MM.1S (cell line): ENCODE data around the gene EXOC6.

Experiments
- DNase-seq: peaks from one replicate; pipeline ENCODE4 v3.0.0-alpha.2; 2015
- H2AFZ ChIP-seq: fragments of 300-600 bp; sonication (generic); 2 replicates; pipeline ENCODE4 v1.6.0; 2016; ENCODE audit warnings: antibody characterized with exemption, low read length
- H3F3A ChIP-seq: fragments of 300-600 bp; sonication (generic); 2 replicates; pipeline ENCODE4 v1.6.1; 2016; ENCODE audit warnings: mild to moderate bottlenecking, antibody characterized with exemption, low read length, moderate library complexity, mixed read lengths; ENCODE audit not compliant: insufficient read depth
- H3K27ac ChIP-seq: fragments of 300-600 bp; sonication (generic); 2 replicates; pipeline ENCODE4 v1.5.1; 2016; ENCODE audit warnings: mild to moderate bottlenecking, low read length
- H3K27me3 ChIP-seq: fragments of 300-600 bp; sonication (generic); replicated peaks from 2 replicates; pipeline ENCODE4 v1.6.0; 2016; ENCODE audit warnings: low read length; ENCODE audit not compliant: insufficient read depth
- H3K36me3 ChIP-seq: fragments of 300-600 bp; sonication (generic); replicated peaks from 2 replicates; pipeline ENCODE4 v1.6.1; 2016; ENCODE audit warnings: mild to moderate bottlenecking, low read length, mixed read lengths; ENCODE audit not compliant: insufficient read depth
- H3K4me1 ChIP-seq: fragments of 300-600 bp; sonication (generic); 2 replicates; pipeline ENCODE4 v1.6.1; 2016; ENCODE audit warnings: low read length, mixed read lengths
- H3K4me2 ChIP-seq: fragments of 300-600 bp; sonication (generic); 2 replicates; pipeline ENCODE4 v1.6.0; 2016; ENCODE audit warnings: low read depth, low read length
- H3K4me3 ChIP-seq: fragments of 300-600 bp; sonication (generic); 2 replicates; pipeline ENCODE4 v1.5.1; 2016; ENCODE audit warnings: low read length, mixed read lengths
- H3K79me2 ChIP-seq: fragments of 300-600 bp; sonication (generic); 2 replicates; pipeline ENCODE4 v1.6.1; 2016; ENCODE audit warnings: mixed run types, low read length, mixed read lengths
- H3K9ac ChIP-seq: fragments of 300-600 bp; sonication (generic); 2 replicates; pipeline ENCODE4 v1.6.1; 2016; ENCODE audit warnings: low read length, mixed read lengths
- H3K9me2 ChIP-seq: fragments of 300-600 bp; sonication (generic); replicated peaks from 2 replicates; pipeline ENCODE4 v1.6.1; 2016; ENCODE audit warnings: mild to moderate bottlenecking, low read length, mixed read lengths; ENCODE audit not compliant: insufficient read depth
- H3K9me3 ChIP-seq: fragments of 300-600 bp; sonication (generic); replicated peaks from 2 replicates; pipeline ENCODE4 v1.6.1; 2016; ENCODE audit warnings: mild to moderate bottlenecking, low read length, mixed read lengths; ENCODE audit not compliant: insufficient read depth
- H4K20me1 ChIP-seq: fragments of 300-600 bp; sonication (generic); 2 replicates; pipeline ENCODE4 v1.6.1; 2016; ENCODE audit warnings: mild to moderate bottlenecking, low read length, moderate library complexity, mixed read lengths; ENCODE audit not compliant: insufficient read depth
- EZH2 ChIP-seq: fragments of 300-600 bp; sonication (generic); optimal IDR thresholded peaks from 2 replicates; pipeline ENCODE3; 2017; ENCODE audit warnings: low read depth, mild to moderate bottlenecking, antibody characterized with exemption, low read length, mixed read lengths
- EZH2phosphoT487 ChIP-seq: fragments of 300-600 bp; sonication (generic); IDR thresholded peaks from 2 replicates; pipeline ENCODE4 v1.6.1; 2018; ENCODE audit warnings: antibody characterized with exemption, low read length
- TF ChIP-seq, protein P1 (sequence below): fragments of 300-600 bp; sonication (generic); IDR thresholded peaks from 2 replicates; pipeline ENCODE4 v1.5.1; 2016; ENCODE audit warnings: antibody characterized with exemption, low read length, mixed read lengths

The EXOC6 gene

DNA sequence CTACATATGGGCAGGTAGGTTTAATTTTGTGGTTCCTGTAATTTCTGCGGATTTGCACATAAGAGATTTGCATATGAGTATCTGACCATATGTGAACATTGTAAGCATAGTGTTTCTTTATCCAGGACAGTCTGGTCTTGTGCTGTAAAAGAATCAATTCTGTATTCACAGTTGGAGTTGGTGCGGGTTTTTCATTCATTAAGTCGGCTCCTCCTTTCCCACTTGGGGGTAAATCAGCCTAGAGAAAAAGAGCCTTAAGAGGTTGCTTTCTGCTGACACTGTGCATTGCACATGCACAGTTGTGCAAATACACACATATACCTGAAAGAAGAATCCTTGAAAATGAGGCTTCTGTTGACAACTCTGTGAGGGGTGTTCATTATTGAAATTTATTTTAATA lies 206.2 kb downstream of the EXOC6 start:
- DNase-seq = no peak
- Histone ChIP-seq H4K20me1 (no peaks in the 10 kb centered on the region), H3F3A (no peaks in the 10 kb centered on the region), H3K9me3 (no peaks in the 10 kb centered on the region), H3K4me3 (no peak overlapping the region), H3K4me1 (no peaks in the 10 kb centered on the region), H3K4me2 (no peak overlapping the region), H3K36me3 (no peaks in the 10 kb centered on the region), H3K9ac (no peak overlapping the region), H3K9me2 (no peaks in the 10 kb centered on the region), H2AFZ (no peak overlapping the region), H3K79me2 (no peaks in the 10 kb centered on the region), H3K27me3 (no peaks in the 10 kb centered on the region), H3K27ac (no peak overlapping the region)
- TF ChIP-seq, protein P1, sequence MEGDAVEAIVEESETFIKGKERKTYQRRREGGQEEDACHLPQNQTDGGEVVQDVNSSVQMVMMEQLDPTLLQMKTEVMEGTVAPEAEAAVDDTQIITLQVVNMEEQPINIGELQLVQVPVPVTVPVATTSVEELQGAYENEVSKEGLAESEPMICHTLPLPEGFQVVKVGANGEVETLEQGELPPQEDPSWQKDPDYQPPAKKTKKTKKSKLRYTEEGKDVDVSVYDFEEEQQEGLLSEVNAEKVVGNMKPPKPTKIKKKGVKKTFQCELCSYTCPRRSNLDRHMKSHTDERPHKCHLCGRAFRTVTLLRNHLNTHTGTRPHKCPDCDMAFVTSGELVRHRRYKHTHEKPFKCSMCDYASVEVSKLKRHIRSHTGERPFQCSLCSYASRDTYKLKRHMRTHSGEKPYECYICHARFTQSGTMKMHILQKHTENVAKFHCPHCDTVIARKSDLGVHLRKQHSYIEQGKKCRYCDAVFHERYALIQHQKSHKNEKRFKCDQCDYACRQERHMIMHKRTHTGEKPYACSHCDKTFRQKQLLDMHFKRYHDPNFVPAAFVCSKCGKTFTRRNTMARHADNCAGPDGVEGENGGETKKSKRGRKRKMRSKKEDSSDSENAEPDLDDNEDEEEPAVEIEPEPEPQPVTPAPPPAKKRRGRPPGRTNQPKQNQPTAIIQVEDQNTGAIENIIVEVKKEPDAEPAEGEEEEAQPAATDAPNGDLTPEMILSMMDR = no peak
- TF ChIP-seq EZH2 (no peak), EZH2phosphoT487 (no peak)

DNA sequence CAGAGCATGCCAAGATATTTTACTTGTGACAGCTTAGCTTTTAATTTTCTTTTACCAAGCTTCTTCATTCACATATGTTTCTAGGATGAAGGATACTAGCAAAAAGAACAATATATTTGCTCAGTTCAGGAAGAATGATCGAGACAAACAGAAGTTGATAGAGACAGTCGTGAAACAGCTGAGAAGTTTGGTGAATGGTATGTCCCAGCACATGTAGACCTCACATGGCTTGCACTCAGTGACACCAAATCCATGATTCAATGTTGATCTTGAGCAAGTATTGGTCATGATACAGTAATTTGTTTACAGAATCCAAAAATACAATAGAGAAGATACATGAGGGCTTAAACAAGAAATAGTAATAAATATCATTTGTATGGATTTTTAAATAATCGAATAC lies 209.8 kb downstream of the EXOC6 start:
- no peak overlapping the region for H3K4me2 ChIP-seq
- H3K9me2 ChIP-seq = no peaks in the 10 kb centered on the region
- no peak overlapping the region for H2AFZ ChIP-seq
- H3K27ac ChIP-seq = no peak overlapping the region
- no peaks in the 10 kb centered on the region for H3K9me3 ChIP-seq
- H3K36me3 ChIP-seq = no peaks in the 10 kb centered on the region
- TF ChIP-seq EZH2 (no peak), EZH2phosphoT487 (no peak)
- TF ChIP-seq, protein P1 = no peak
- H3K27me3 ChIP-seq = peaks cover 2% of the 10 kb centered on the region
- H3K4me3 ChIP-seq = no peak overlapping the region
- no peak overlapping the region for H3K9ac ChIP-seq
- H4K20me1 ChIP-seq = no peaks in the 10 kb centered on the region
- H3K79me2 ChIP-seq = no peaks in the 10 kb centered on the region
- no peak for DNase-seq
- H3F3A ChIP-seq = no peaks in the 10 kb centered on the region
- H3K4me1 ChIP-seq = 0 out of 2 replicates have a peak, but pooled peaks cover 3% of the 10 kb centered on the region

DNA sequence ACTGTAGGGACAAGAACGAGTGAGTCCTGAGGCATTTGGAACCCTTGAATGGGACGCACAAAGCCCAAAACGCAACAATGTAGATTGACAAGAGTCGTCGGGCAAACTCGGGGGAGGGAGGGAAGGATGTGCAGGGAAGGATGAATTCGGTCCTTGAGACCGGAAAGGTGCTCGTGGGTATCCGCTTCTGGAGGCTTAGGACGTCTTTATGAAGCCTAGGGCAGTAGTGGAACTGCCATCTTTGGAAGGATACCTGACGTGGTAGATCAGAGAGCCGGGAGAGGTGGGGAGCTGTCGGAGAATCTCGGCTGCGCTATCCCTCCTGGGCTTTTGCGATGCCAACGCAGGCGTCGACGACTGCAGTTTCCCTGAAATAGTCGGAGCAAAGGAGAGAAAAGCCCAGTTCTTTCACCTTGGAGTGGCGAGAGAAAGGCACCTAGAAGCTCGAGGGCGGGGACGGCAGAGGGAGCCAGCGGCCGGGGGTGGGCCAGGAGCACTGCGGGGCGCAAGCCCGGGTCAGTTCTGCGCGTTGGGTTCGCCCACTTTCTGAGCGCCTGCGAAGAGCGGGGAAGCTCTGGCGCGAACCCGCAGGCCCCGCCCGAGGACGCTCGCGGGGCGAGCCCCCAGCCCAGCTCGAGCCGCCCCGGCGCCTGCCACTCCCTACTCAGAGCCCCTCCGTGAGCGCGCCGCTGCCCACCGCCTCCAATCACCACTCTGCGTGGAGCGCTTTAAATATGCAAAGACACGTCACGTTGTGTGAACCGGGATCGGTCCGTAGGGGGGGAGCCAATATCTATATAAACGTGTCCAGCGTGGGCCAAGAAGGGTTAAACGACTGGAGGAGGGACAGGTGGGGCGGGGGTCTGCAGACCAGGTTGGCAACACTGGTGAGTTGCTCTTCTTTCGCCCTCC lies 211.9 kb downstream of the EXOC6 start, which contains the start of gene CYP26C1:
CYP26C1 (plus strand) TSS at position 824 of the 912 bp plus-strand sequence. CDS start 466 bp downstream, outside the sequence.
- H4K20me1 ChIP-seq = no peaks in the 10 kb centered on the region
- H2AFZ ChIP-seq = no peak within 1 kb of the TSS
- H3K9ac ChIP-seq = no peak within 1 kb of the TSS
- no peaks in the 10 kb centered on the region for H3K36me3 ChIP-seq
- H3K4me2 ChIP-seq = no peak within 1 kb of the TSS
- no peak within 1 kb of the TSS for H3K27ac ChIP-seq
- H3K27me3 ChIP-seq = peaks cover 22% of the 10 kb centered on the region
- no peaks in the 10 kb centered on the region for H3F3A ChIP-seq
- 0 out of 2 replicates have a peak, but pooled peaks cover 3% of the 10 kb centered on the region for H3K4me1 ChIP-seq
- no peaks in the 10 kb centered on the region for H3K79me2 ChIP-seq
- no peak for TF ChIP-seq EZH2phosphoT487
- TF ChIP-seq, protein P1 = no peak
- no peak for TF ChIP-seq EZH2
- DNase-seq = no peak
- H3K9me3 ChIP-seq = no peaks in the 10 kb centered on the region
- H3K4me3 ChIP-seq = no peak within 1 kb of the TSS
- H3K9me2 ChIP-seq = no peaks in the 10 kb centered on the region
